HG03103 (cell line): Measurements from ENCODE around the gene KCNH1.
"Not testable (repeated sequence)": the region's sequence is repeated elsewhere in the genome, so short reads cannot be mapped to it uniquely, and the experiment has no call there.

Experiments
- ATAC-seq: cut with Tn5 transposase; IDR thresholded peaks from one replicate; pipeline ENCODE4 v1.9.1; 2021; ENCODE audit warnings: low read depth; ENCODE audit not compliant: unreplicated experiment

Gene KCNH1

DNA sequence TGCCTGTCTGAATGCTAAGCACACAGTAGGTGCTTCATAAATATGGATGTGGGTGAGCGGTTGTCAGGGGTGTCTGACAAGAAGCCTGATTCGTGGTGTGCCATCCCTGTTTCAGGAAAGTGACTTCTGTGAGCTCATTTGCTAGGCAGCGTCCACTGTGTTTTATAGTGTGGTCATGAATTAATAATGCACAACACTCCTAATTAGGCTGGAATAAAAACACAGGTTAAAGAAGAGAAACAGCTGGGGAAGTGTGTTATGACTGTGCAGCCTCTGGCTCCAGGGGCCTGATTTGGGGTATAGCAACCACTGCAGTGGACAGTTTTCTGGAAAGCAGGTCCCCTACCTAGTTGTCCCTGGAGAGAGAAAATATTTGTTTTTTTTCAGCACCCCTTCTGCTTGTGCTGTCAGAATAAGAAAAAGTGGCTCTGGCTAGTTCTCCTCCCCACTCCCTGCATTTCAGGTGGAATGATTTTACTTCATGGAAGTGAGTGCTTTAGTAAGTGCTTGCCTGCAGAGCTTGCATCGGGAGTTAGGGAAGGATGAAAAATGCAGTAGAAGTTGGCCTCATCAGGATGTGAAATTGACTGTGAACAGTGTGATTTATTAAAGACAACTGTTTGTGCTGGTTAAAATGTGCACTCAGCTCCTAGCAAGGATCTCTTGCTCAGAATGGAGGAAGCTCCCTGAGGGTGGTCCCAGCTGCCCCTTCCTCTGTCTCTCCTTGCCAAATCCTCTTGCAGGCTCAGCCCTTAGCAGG is 471.5 kb downstream of the KCNH1 start:
- no peak for ATAC-seq

- not testable (repeated sequence) for ATAC-seq
Measured at GRCh38 chr1:210661520-210661919, 472.4 kb downstream of the KCNH1 start.

- no peak for ATAC-seq
Measured at GRCh38 chr1:210657806-210658205, 476.1 kb downstream of the KCNH1 start.

DNA sequence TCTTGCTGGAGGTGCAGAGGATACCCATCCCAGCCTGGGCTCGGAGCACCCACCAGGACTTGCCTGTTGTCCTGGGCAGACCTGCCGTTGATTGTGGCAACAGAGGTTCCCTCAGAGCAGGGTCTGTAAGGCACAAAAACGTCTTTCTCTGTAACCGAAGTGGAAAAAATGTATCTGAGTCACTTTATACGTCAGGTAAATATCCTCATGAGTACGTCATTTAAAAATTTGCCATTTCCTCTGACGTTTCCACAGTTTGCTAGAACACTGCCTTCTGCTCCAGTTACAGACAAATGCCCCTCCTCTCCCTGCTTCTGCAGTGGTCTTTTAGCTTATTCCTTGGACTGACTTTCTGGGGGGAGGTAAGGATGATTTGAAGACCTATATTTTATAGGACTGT is 478.4 kb downstream of the KCNH1 start:
- ATAC-seq = no peak

- no peak for ATAC-seq
Measured at GRCh38 chr1:210654176-210654981, 479.6 kb downstream of the KCNH1 start.

GRCh38 chr1:210653771-210654170 is 480.2 kb downstream of the KCNH1 start:
- no peak for ATAC-seq

- ATAC-seq = no peak
Measured at GRCh38 chr1:210652329-210652954, 481.5 kb downstream of the KCNH1 start.

GRCh38 chr1:210650403-210650802 is 483.5 kb downstream of the KCNH1 start:
- ATAC-seq = no peak

DNA sequence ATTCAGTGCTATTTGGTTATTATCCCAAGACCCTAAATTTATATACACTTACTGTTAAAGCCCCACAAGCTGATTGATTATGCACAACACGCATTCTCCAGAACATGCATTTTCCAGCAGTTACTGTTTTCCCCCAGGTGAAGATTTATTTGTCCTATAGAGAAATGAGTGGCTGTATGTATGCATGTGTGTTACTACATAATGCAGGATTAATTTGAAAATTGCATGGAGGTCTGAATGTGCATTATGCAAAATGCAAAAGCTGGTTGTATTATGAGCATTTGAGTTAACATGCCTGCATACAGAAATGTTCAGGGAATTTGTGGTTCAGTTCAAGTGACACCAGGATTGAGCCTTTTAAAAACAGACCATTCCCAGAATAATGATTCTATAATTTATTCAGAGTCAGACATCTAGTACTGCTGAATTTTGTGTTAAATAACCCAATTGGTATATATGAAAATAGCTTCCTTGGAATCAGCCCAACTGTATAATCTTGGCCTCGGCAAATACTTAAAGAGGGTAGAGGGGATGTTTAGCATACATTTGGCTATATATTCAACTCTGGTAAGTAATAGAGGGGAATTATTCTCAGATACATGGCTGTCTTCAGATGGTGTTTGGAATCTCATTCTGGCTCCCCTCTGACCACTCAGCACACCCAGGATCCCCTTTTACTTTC is 485.2 kb downstream of the KCNH1 start:
- no peak for ATAC-seq

- no peak for ATAC-seq
Measured at GRCh38 chr1:210647406-210648333, 486.3 kb downstream of the KCNH1 start.

DNA sequence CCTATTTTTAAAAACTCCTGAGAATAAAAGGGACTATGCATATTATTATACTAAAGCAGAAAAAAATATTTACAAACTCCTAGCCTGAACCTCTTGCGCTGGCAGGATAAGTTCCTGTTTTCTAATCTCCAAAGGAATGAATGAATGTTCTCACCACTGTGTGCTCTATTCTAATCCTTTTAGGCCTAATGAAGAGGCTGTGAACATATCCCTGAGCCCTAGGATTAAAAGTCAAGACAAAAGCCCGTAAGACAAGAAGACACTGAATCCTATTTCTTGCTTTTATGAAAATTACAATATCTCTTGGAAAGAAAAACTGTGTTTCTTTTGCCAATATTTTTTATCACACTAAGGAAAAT is 487.7 kb downstream of the KCNH1 start:
- ATAC-seq = no peak

GRCh38 chr1:210645582-210646257 is 488.2 kb downstream of the KCNH1 start:
- no peak for ATAC-seq

DNA sequence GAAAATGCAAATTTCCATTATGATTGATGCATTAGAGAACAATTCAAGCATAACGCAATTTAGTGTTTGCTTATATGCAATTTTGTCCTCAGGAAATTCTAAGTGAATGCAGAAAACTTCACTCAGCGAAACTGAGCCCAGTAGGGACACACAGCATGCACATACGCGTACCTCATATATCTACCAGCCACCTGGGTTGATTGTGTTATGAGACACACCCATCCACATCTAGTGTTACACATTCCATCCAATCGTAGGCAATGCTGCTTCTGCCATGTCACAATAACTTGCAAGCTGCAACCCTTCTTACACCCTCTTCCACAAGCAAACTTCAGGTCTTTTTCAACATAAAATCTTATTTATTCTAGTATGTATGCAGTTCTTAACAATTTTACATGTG is 492.4 kb downstream of the KCNH1 start:
- ATAC-seq = no peak

GRCh38 chr1:210635108-210635507 is 498.8 kb downstream of the KCNH1 start:
- no peak for ATAC-seq

GRCh38 chr1:210633636-210634035 is 500.3 kb downstream of the KCNH1 start:
- ATAC-seq = no peak

- ATAC-seq = no peak
Measured at GRCh38 chr1:210633140-210633539, 500.8 kb downstream of the KCNH1 start.

- no peak for ATAC-seq
Measured at GRCh38 chr1:210631399-210631798, 502.5 kb downstream of the KCNH1 start.

DNA sequence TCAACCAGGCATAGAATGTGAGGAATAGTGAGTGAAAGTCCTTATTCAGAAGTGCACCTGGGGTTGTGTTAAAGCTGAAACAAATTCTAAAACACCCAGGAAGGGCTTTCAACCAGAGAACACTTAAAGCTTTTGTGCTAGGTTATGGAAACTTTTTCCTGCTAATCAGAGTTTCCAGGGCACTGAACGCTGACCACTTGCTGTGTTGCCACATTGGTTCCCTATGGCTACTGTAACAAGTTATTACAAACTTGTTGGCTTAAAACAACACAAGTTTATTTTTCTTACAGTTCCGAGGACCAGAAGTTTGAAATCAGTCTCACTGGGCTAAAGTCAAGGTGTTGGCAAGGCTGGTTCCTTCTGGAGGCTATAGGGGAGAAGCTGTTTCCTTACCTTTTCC is 504.7 kb downstream of the KCNH1 start:
- no peak for ATAC-seq

GRCh38 chr1:210627755-210628154 is 506.2 kb downstream of the KCNH1 start:
- no peak for ATAC-seq
